DMS53 (cell line): ENCODE measurements around the gene SIGLEC11.

ENCODE experiments used
- DNase-seq: peaks from one replicate; lab custom pipeline; 2025; lab: John Stamatoyannopoulos, UW

The SIGLEC11 gene

DNA sequence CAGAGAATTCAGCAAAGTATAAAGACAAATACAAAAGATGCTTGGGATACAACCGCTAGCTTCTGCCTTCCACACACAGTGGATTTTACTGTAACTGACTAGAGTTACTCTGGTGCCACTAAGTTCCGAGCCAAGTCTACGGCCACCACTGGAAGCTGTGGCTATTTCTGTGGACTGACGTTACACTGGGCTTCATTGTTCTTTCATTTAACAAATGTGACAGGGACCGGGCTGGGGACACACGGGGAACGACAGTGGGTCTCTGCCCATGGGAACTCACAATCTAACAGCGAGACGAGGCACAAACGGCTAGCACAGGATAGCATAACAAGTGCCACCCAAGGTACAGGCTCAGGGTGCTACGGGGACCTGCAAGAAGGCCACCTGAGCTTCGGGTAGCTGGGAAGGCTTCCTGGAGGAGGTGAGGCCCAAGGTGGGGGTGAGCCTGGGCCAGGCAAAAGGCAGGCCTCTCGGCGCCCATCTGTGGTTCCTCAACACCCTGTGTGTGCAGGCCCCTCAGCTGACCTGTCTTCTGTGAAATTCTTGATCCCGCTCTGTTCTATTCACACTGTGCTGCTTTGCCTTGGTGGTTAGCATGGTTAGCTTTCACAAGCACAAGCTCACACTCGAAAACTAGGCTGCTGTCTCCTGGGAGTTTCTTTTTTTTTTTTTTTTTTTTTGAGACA lies 54.0 kb downstream of the SIGLEC11 start:
- DNase-seq = no peak

GRCh38 chr19:49904136-49904535 lies 56.8 kb downstream of the SIGLEC11 start:
- DNase-seq = no peak
